BJ (cell line): ENCODE results near the gene ALOXE3. TPM values are rescaled to one million over a fixed set of nuclear protein-coding genes. Genes with fewer than 3 reads are reported as not detected.

Experiments
- CTCF ChIA-PET: fragments of 350-600 bp; formaldehyde crosslinking; extraction: SDS; loops from one replicate; lab custom pipeline; 2021; ENCODE audit warnings: antibody characterized with exemption, inconsistent platforms; lab: Yijun Ruan, JAX
- POLR2A ChIA-PET: fragments of 300-600 bp; sonication (Branson Sonifier 250); formaldehyde crosslinking; extraction: SDS; loops from one replicate; lab custom pipeline; 2021; ENCODE audit warnings: antibody characterized with exemption; lab: Charles Lee
- DNase-seq: peaks from one replicate; pipeline ENCODE4 v3.0.0-alpha.2; 2011; ENCODE audit warnings: low read depth
- H3K27me3 ChIP-seq: 2 replicates; pipeline ENCODE4 v1.6.0; 2011; ENCODE audit warnings: low read length; ENCODE audit not compliant: control insufficient read depth, insufficient read depth
- H3K36me3 ChIP-seq: 2 replicates; pipeline ENCODE4 v1.5.1; 2011; ENCODE audit warnings: low read length; ENCODE audit not compliant: control insufficient read depth, insufficient read depth
- H3K4me3 ChIP-seq: 2 replicates; pipeline ENCODE4 v1.5.1; 2011; ENCODE audit warnings: low read depth, mild to moderate bottlenecking, control low read depth, low read length
- CTCF ChIP-seq: IDR thresholded peaks from 2 replicates; pipeline ENCODE4 v1.5.1; 2011; ENCODE audit warnings: low read depth, mild to moderate bottlenecking, control low read depth, inconsistent platforms, low read length, moderate library complexity; ENCODE audit not compliant: insufficient read depth
- polyA plus RNA-seq: library from polyadenylated mRNA; depleted of rRNA; stranded (reverse); fragments of >200 nt; gene quantifications from 2 replicates; pipeline ENCODE4 v1.2.3, GENCODE V29; 2011

The ALOXE3 gene
- polyA plus RNA-seq, 1 experiment = 0.10 TPM

- ChIA-PET CTCF (interaction anchor here (0.7 to 6.4 kb wide), 26 partner anchors 10 to 711 kb away, joined by 3 to 72 read pairs (median 4); partner anchors contain the start of genes ALOX12B, ALOXE3, AURKB and HES7), POLR2A (no interaction called here)
- Histone ChIP-seq H3K27me3 (peaks cover 55% of the 10 kb centered on the region), H3K4me3 (no peak overlapping the region), H3K36me3 (no peaks in the 10 kb centered on the region)
- no peak for TF ChIP-seq CTCF
- DNase-seq = no peak
Measured at GRCh38 chr17:8074554-8074953, 43.8 kb downstream of the ALOXE3 start.

- no peak for DNase-seq
- POLR2A ChIA-PET = no interaction called here
- H3K27me3 ChIP-seq = peaks cover 52% of the 10 kb centered on the region
- TF ChIP-seq CTCF = peak; percentile 94
- H3K36me3 ChIP-seq = no peaks in the 10 kb centered on the region
- H3K4me3 ChIP-seq = no peak overlapping the region
- CTCF ChIA-PET = interaction anchor here (0.6 to 6.4 kb wide), 37 partner anchors 9 to 712 kb away, joined by 3 to 72 read pairs (median 4); partner anchors contain the start of genes ALOX12B, ALOXE3, AURKB and HES7
Measured at GRCh38 chr17:8073627-8074484, 44.5 kb downstream of the ALOXE3 start.

- Histone ChIP-seq H3K36me3 (no peaks in the 10 kb centered on the region), H3K4me3 (no peak overlapping the region), H3K27me3 (peaks cover 53% of the 10 kb centered on the region)
- CTCF ChIA-PET = interaction anchor here (0.8 to 6.4 kb wide), 25 partner anchors 8 to 287 kb away, joined by 3 to 72 read pairs (median 5); partner anchors contain the start of genes ALOX12B and ALOXE3
- no peak for DNase-seq
- POLR2A ChIA-PET = no interaction called here
- TF ChIP-seq CTCF = no peak
Measured at GRCh38 chr17:8072729-8073461, 45.4 kb downstream of the ALOXE3 start.

GRCh38 chr17:8072341-8072728 lies 46.0 kb downstream of the ALOXE3 start:
- H3K36me3 ChIP-seq = no peaks in the 10 kb centered on the region
- ChIA-PET CTCF (interaction anchor here (1.5 to 6.4 kb wide), 5 partner anchors 12 to 45 kb away, joined by 5 to 54 read pairs (median 39); partner anchors contain the start of genes ALOX12B and ALOXE3), POLR2A (no interaction called here)
- no peak for DNase-seq
- H3K4me3 ChIP-seq = no peak overlapping the region
- peaks cover 54% of the 10 kb centered on the region for H3K27me3 ChIP-seq
- TF ChIP-seq CTCF = no peak

GRCh38 chr17:8071496-8071895 lies 46.8 kb downstream of the ALOXE3 start:
- TF ChIP-seq CTCF = no peak
- ChIA-PET POLR2A (no interaction called here), CTCF (interaction anchor here (0.7 to 6.4 kb wide), 8 partner anchors 9 to 46 kb away, joined by 3 to 54 read pairs (median 6); partner anchors contain the start of gene ALOXE3)
- Histone ChIP-seq H3K27me3 (peaks cover 53% of the 10 kb centered on the region), H3K36me3 (no peaks in the 10 kb centered on the region), H3K4me3 (no peak overlapping the region)
- no peak for DNase-seq
